Epithelial cell of prostate (primary cell): ENCODE results near the gene DNAH1.

Source experiments
- DNase-seq: peaks from one replicate; pipeline ENCODE4 v3.0.0-alpha.2; 2011; ENCODE audit warnings: low read depth, low spot score
- H3K27ac ChIP-seq: fragments of 450-650 bp; 2 replicates; pipeline ENCODE4 v1.5.1; 2017; ENCODE audit warnings: mild to moderate bottlenecking

DNAH1 gene

GRCh38 chr3:52428151-52429005, 112.3 kb downstream of the DNAH1 start:
- no peak for DNase-seq
- no peak overlapping the region for H3K27ac ChIP-seq

GRCh38 chr3:52429031-52429430, 112.9 kb downstream of the DNAH1 start:
- no peak overlapping the region for H3K27ac ChIP-seq
- DNase-seq = no peak

GRCh38 chr3:52429779-52430415, 113.8 kb downstream of the DNAH1 start:
- no peak for DNase-seq
- no peak overlapping the region for H3K27ac ChIP-seq

GRCh38 chr3:52430416-52430810, 114.3 kb downstream of the DNAH1 start:
- no peak overlapping the region for H3K27ac ChIP-seq
- no peak for DNase-seq

- no peak for DNase-seq
These were observed 115.5 kb downstream of the DNAH1 start for GRCh38 chr3:52431459-52432223.

GRCh38 chr3:52432225-52432624, 116.1 kb downstream of the DNAH1 start:
- no peak overlapping the region for H3K27ac ChIP-seq
- no peak for DNase-seq

More at GRCh38 chr3:52431459-52432223, 115.5 kb downstream of the DNAH1 start:
- no peak overlapping the region for H3K27ac ChIP-seq

GRCh38 chr3:52432691-52433141, 116.6 kb downstream of the DNAH1 start:
- no peak overlapping the region for H3K27ac ChIP-seq
- no peak for DNase-seq

GRCh38 chr3:52433328-52433995, 117.3 kb downstream of the DNAH1 start:
- no peak for DNase-seq

GRCh38 chr3:52433996-52434479, 117.9 kb downstream of the DNAH1 start:
- DNase-seq = no peak
- H3K27ac ChIP-seq = no peak overlapping the region

More at GRCh38 chr3:52433328-52433995, 117.3 kb downstream of the DNAH1 start:
- H3K27ac ChIP-seq = no peak overlapping the region

- no peak overlapping the region for H3K27ac ChIP-seq
These were observed 118.5 kb downstream of the DNAH1 start for GRCh38 chr3:52434491-52435115.

GRCh38 chr3:52435246-52436101, 119.4 kb downstream of the DNAH1 start:
- no peak for DNase-seq
- H3K27ac ChIP-seq = no peak overlapping the region

More at GRCh38 chr3:52434491-52435115, 118.5 kb downstream of the DNAH1 start:
- DNase-seq = no peak

- H3K27ac ChIP-seq = no peak overlapping the region
- DNase-seq = no peak
These were observed 120.5 kb downstream of the DNAH1 start for GRCh38 chr3:52436500-52437149.

- no peak for DNase-seq
- no peak overlapping the region for H3K27ac ChIP-seq
These were observed 121.4 kb downstream of the DNAH1 start for GRCh38 chr3:52437326-52438103.

GRCh38 chr3:52438104-52438376, 121.9 kb downstream of the DNAH1 start:
- no peak overlapping the region for H3K27ac ChIP-seq

GRCh38 chr3:52438579-52439425, 122.7 kb downstream of the DNAH1 start:
- no peak overlapping the region for H3K27ac ChIP-seq
- no peak for DNase-seq

More at GRCh38 chr3:52438104-52438376, 121.9 kb downstream of the DNAH1 start:
- no peak for DNase-seq

GRCh38 chr3:52439426-52440248, 123.5 kb downstream of the DNAH1 start:
- no peak overlapping the region for H3K27ac ChIP-seq
- no peak for DNase-seq
